DOHH2 (cell line): Measurements from ENCODE around the gene SYNJ2BP.
"Not testable (repeated sequence)": the region's sequence is repeated elsewhere in the genome, so short reads cannot be mapped to it uniquely, and the experiment has no call there.

Experiments used
- H3F3A ChIP-seq: fragments of 200-600 bp; sonication (generic), shearing (Covaris generic); 2 replicates; pipeline ENCODE4 v1.6.0; 2016; ENCODE audit warnings: antibody characterized with exemption, mild to moderate bottlenecking; ENCODE audit not compliant: control insufficient read depth, insufficient read depth
- H3K27ac ChIP-seq: fragments of 200-600 bp; sonication (generic); 2 replicates; pipeline ENCODE4 v1.5.1; 2014; ENCODE audit warnings: low read depth, mild to moderate bottlenecking, low read length, moderate library complexity
- H3K27me3 ChIP-seq: fragments of 200-600 bp; sonication (generic); 2 replicates; pipeline ENCODE4 v1.6.1; 2014; ENCODE audit warnings: mild to moderate bottlenecking, low read length, mixed read lengths; ENCODE audit not compliant: control insufficient read depth
- H3K36me3 ChIP-seq: fragments of 200-600 bp; sonication (generic); 2 replicates; pipeline ENCODE4 v1.6.1; 2014; ENCODE audit warnings: mild to moderate bottlenecking, low read length, moderate library complexity, mixed read lengths; ENCODE audit not compliant: control insufficient read depth
- H3K4me1 ChIP-seq: fragments of 200-600 bp; sonication (generic); 2 replicates; pipeline ENCODE4 v1.6.1; 2014; ENCODE audit warnings: mild to moderate bottlenecking, low read length, mixed read lengths; ENCODE audit not compliant: control insufficient read depth
- H3K4me2 ChIP-seq: fragments of 200-600 bp; sonication (generic); 2 replicates; pipeline ENCODE4 v1.6.0; 2014; ENCODE audit warnings: mild to moderate bottlenecking, low read length, moderate library complexity
- H3K4me3 ChIP-seq: fragments of 200-600 bp; sonication (generic); 2 replicates; pipeline ENCODE4 v1.5.1; 2014; ENCODE audit warnings: mild to moderate bottlenecking, low read length, mixed read lengths
- H3K79me2 ChIP-seq: fragments of 200-600 bp; sonication (generic); 2 replicates; pipeline ENCODE4 v1.6.1; 2014; ENCODE audit warnings: mild to moderate bottlenecking, low read length, mixed read lengths; ENCODE audit not compliant: control insufficient read depth
- H3K9me2 ChIP-seq: fragments of 200-600 bp; sonication (generic); replicated peaks from 2 replicates; pipeline ENCODE4 v1.6.1; 2014; ENCODE audit warnings: mild to moderate bottlenecking, low read length, mixed read lengths; ENCODE audit not compliant: control insufficient read depth
- H3K9me3 ChIP-seq: fragments of 200-600 bp; sonication (generic); 2 replicates; pipeline ENCODE4 v1.6.1; 2014; ENCODE audit warnings: antibody characterized with exemption, low read length, mixed read lengths; ENCODE audit not compliant: control insufficient read depth, insufficient read depth
- H4K20me1 ChIP-seq: fragments of 200-600 bp; sonication (generic); 2 replicates; pipeline ENCODE4 v1.6.0; 2014; ENCODE audit warnings: low read depth, mild to moderate bottlenecking, antibody characterized with exemption, low read length, moderate library complexity; ENCODE audit not compliant: control insufficient read depth, insufficient read depth
- EZH2phosphoT487 ChIP-seq: fragments of 200-600 bp; sonication (generic); IDR thresholded peaks from 2 replicates; pipeline ENCODE4 v1.6.1; 2017; ENCODE audit warnings: borderline replicate concordance, mild to moderate bottlenecking, antibody characterized with exemption, low read length, moderate library complexity, mixed read lengths
- TF ChIP-seq, protein P1 (sequence below): fragments of 200-600 bp; sonication (generic); IDR thresholded peaks from one replicate; pipeline ENCODE4 v1.5.1; 2014; ENCODE audit warnings: antibody characterized with exemption, mild to moderate bottlenecking, low read depth, low read length; ENCODE audit not compliant: poor library complexity, severe bottlenecking

The SYNJ2BP gene

DNA sequence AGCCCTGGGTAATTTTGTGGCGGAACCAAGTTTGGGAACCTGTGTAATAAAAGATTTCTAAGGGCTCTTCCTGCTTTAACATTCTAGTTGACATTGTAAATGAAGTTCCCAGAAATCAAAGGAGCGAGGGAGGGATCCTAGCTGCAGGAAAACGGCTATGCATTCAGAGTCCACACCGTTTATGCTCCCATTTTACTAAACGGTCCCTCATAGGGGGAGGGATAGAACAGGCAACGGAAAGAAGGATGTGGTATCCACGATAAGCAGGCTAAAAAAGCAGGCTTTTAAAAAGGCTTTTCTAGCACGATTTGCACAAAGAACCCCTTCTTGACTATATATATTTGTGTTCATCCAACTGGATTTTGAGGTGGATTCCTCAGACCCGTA, 559 bp downstream of the SYNJ2BP start:
- no peaks in the 10 kb centered on the region for H3K4me1 ChIP-seq
- no peak for TF ChIP-seq EZH2phosphoT487
- TF ChIP-seq, protein P1, sequence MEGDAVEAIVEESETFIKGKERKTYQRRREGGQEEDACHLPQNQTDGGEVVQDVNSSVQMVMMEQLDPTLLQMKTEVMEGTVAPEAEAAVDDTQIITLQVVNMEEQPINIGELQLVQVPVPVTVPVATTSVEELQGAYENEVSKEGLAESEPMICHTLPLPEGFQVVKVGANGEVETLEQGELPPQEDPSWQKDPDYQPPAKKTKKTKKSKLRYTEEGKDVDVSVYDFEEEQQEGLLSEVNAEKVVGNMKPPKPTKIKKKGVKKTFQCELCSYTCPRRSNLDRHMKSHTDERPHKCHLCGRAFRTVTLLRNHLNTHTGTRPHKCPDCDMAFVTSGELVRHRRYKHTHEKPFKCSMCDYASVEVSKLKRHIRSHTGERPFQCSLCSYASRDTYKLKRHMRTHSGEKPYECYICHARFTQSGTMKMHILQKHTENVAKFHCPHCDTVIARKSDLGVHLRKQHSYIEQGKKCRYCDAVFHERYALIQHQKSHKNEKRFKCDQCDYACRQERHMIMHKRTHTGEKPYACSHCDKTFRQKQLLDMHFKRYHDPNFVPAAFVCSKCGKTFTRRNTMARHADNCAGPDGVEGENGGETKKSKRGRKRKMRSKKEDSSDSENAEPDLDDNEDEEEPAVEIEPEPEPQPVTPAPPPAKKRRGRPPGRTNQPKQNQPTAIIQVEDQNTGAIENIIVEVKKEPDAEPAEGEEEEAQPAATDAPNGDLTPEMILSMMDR, result no peak
- H3K79me2 ChIP-seq, result no peaks in the 10 kb centered on the region
- H3K4me3 ChIP-seq, result peak overlapping the region; percentile 72
- H3K36me3 ChIP-seq, result no peaks in the 10 kb centered on the region
- no peaks in the 10 kb centered on the region for H3F3A ChIP-seq
- H4K20me1 ChIP-seq, result no peaks in the 10 kb centered on the region
- H3K4me2 ChIP-seq, result peak overlapping the region; percentile 69
- no peaks in the 10 kb centered on the region for H3K9me2 ChIP-seq
- H3K9me3 ChIP-seq, result no peaks in the 10 kb centered on the region
- H3K27ac ChIP-seq, result no peak overlapping the region
- no peaks in the 10 kb centered on the region for H3K27me3 ChIP-seq

- Histone ChIP-seq H3K9me3 (no peaks in the 10 kb centered on the region), H4K20me1 (no peaks in the 10 kb centered on the region), H3K36me3 (no peaks in the 10 kb centered on the region), H3K79me2 (no peaks in the 10 kb centered on the region), H3K27me3 (no peaks in the 10 kb centered on the region), H3K9me2 (no peaks in the 10 kb centered on the region), H3K4me2 (no peak overlapping the region), H3K4me3 (no peak overlapping the region), H3K27ac (no peak overlapping the region), H3F3A (no peaks in the 10 kb centered on the region), H3K4me1 (no peaks in the 10 kb centered on the region)
- TF ChIP-seq, protein P1, result no peak
- TF ChIP-seq EZH2phosphoT487, result no peak
Measured at GRCh38 chr14:70415788-70416187, 1.1 kb downstream of the SYNJ2BP start.

DNA sequence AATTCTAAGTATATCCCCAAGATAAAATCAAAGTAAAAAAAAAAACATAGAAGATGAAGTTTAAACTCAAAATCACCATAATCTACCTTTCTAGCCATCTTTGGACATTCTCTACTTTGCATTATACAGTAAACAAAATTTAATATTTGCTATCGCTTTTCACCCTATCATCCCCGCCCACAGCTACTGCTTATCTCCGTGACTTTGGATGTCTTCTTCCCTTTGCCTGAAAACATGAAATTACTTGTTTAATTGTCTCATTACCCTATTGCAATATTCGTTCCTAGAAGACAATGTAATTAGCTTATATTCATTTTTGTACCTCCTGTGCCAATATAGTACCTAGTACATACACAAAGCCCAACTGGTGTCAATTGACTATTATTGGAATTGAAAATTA, 9.3 kb downstream of the SYNJ2BP start:
- TF ChIP-seq EZH2phosphoT487, result no peak
- TF ChIP-seq, protein P1, result no peak
- Histone ChIP-seq H3K9me2 (no peaks in the 10 kb centered on the region), H3K4me1 (no peaks in the 10 kb centered on the region), H3K27me3 (no peaks in the 10 kb centered on the region), H3K27ac (no peak overlapping the region), H4K20me1 (no peaks in the 10 kb centered on the region), H3K4me3 (no peak overlapping the region), H3K36me3 (no peaks in the 10 kb centered on the region), H3K9me3 (no peaks in the 10 kb centered on the region), H3F3A (no peaks in the 10 kb centered on the region), H3K79me2 (no peaks in the 10 kb centered on the region), H3K4me2 (no peak overlapping the region)

DNA sequence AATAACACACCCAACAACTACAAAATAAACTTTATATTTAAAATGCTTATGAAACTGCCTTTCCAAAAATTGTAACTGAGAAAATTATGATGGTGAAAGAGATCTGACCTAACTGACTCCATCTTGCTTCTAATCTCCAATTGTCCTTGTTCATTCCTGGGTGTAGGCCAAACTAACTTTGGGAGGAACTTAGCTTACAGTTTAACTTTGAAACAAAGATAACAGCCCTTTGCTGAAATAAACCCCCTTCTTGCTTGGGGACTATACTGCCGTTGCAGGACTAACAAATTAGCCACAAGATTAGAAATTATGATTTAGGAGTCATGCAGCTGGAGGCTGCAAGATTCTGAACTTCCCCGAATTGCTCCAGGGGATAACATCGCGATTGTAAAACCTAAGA, 10.7 kb downstream of the SYNJ2BP start:
- H3K27me3 ChIP-seq, H3F3A ChIP-seq, H3K4me1 ChIP-seq, H4K20me1 ChIP-seq, H3K9me2 ChIP-seq, H3K79me2 ChIP-seq, H3K4me2 ChIP-seq, H3K4me3 ChIP-seq, H3K9me3 ChIP-seq, H3K36me3 ChIP-seq, H3K27ac ChIP-seq: not testable (repeated sequence)

DNA sequence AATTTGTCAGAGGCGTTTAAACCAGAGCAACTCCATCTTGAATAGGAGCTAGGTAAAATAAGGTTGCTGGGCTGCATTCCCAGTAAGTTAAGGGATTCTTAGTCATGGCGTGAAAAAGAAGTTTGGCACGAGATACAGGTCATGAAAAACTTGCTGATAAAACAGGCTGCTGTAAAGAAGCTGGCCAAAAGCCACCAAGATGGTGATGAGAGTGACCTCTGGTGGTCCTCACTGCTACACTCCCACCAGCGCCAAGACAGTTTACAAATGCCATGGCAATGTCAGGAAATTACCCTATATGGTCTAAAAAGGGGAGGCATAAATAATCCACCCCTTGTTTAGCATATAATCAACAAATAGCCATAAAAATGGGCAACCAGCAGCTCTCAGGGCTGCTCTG, 13.6 kb downstream of the SYNJ2BP start:
- H3K36me3 ChIP-seq, H4K20me1 ChIP-seq, H3K4me3 ChIP-seq, H3F3A ChIP-seq, H3K4me2 ChIP-seq, H3K79me2 ChIP-seq, H3K27ac ChIP-seq, H3K9me2 ChIP-seq, H3K27me3 ChIP-seq, H3K9me3 ChIP-seq, H3K4me1 ChIP-seq: not testable (repeated sequence)
